ENCODE data around the gene PLB1. TPM values are rescaled to one million over a fixed set of nuclear protein-coding genes. Genes with fewer than 3 reads are reported as not detected.
A peak's percentile ranks its signal among the peaks of the same experiment; 100 is the strongest.

Gene PLB1
- total RNA-seq, 2 experiments from 2014 or later, result 0.30 to 0.43 TPM

- POLR2A ChIA-PET, result interaction anchor here (1.5 kb wide), 1 partner anchor 10 kb away, joined by 5 read pairs; no protein-coding TSS in a partner anchor
- Mint-ChIP-seq H3K9me3 (no peaks in the 10 kb centered on the region), H3K4me3 (no peak overlapping the region), H3K4me1 (peaks cover 11% of the 10 kb centered on the region), H3K27ac (no peak overlapping the region), H3K36me3 (peaks cover 7% of the 10 kb centered on the region), H3K27me3 (no peaks in the 10 kb centered on the region)
- DNase-seq (no peak), ATAC-seq (ENCODE audit: low read depth) (no peak)
Observed at GRCh38 chr2:28603821-28604220, 108.0 kb downstream of the PLB1 start.

GRCh38 chr2:28604284-28604843 lies 108.5 kb downstream of the PLB1 start:
- Mint-ChIP-seq H3K27ac (no peak overlapping the region), H3K27me3 (no peaks in the 10 kb centered on the region), H3K36me3 (peaks cover 9% of the 10 kb centered on the region)

DNA sequence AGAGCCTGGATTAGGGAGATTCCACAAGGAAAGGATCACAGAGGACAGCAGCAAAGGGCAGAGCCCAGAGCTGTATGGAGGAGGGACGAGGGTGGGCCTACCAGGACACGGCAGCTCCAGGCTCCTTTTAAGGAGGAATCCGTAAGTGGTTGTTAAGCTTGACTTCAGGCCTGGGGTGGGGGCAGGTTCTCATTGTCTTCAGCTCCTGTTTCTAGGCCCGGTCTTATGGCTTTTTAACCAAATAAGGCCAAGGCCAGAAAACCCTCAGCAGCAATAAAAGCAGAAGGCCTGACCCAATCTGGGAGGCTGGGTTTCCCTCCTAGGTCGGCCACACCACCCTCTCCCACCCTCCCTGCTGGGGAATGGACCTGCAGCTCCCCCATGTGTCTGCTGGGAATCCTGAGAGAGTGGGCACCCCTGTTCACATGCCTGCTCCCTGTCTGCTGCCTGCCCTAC lies 111.2 kb downstream of the PLB1 start:
- H3K27ac Mint-ChIP-seq, result no peak overlapping the region
- DNase-seq (no peak), ATAC-seq (ENCODE audit: low read depth) (no peak)
- peaks cover 14% of the 10 kb centered on the region for H3K36me3 Mint-ChIP-seq
- POLR2A ChIA-PET, result interaction anchor here (1.0 to 1.2 kb wide), 2 partner anchors 9 to 10 kb away, joined by 3 to 4 read pairs; no protein-coding TSS in a partner anchor
- H3K9me3 Mint-ChIP-seq, result no peaks in the 10 kb centered on the region
- H3K4me1 Mint-ChIP-seq, result peaks cover 30% of the 10 kb centered on the region
- H3K4me3 Mint-ChIP-seq, result no peak overlapping the region
- H3K27me3 Mint-ChIP-seq, result no peaks in the 10 kb centered on the region

More at GRCh38 chr2:28604284-28604843, 108.5 kb downstream of the PLB1 start:
- no peak overlapping the region for H3K4me3 Mint-ChIP-seq
- no peak for DNase-seq
- H3K4me1 Mint-ChIP-seq, result peaks cover 14% of the 10 kb centered on the region
- no peaks in the 10 kb centered on the region for H3K9me3 Mint-ChIP-seq
- ATAC-seq (ENCODE audit: low read depth), result no peak
- POLR2A ChIA-PET, result interaction anchor here (1.5 kb wide), 1 partner anchor 10 kb away, joined by 5 read pairs; no protein-coding TSS in a partner anchor

DNA sequence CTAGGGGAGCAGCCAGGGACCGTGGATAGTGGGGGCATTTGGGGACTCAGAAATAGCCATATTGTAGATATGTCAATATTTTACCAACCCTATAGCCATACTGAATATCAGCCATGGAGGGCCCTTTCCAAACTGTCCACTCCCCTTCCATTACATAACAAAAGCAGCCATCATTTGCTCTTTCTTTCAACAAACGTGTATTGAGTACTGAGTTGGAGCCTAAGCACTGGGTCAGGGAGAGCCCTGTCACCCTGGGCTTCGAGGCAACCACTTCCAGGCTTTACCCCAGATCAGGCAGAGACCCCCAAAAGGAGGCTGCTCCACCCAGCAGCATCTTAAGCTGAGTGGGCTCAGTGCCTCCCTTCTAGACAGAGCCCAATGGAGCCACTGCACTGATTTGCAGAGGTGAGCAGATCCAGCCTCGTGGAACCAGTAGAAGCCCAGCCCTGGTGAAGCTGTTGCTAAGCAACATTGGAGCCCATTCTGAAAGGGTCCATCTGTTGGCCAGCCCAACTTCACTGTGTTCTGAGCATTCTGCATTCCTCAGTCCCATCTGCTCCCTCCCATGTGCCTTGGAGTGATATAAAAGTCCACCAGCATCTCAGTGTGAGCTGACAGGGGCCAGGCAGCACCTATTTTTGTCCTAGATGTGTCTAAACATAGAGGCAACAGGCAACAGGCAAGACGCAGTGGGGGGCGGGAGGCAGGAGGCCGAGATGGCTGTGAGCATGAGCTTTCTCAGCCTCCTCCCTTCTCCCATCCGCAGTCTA lies 112.1 kb downstream of the PLB1 start:
- POLR2A ChIA-PET, result no interaction called here
- Mint-ChIP-seq H3K27ac (no peak overlapping the region), H3K4me3 (no peak overlapping the region), H3K4me1 (peaks cover 29% of the 10 kb centered on the region), H3K27me3 (no peaks in the 10 kb centered on the region), H3K9me3 (no peaks in the 10 kb centered on the region), H3K36me3 (peaks cover 14% of the 10 kb centered on the region)
- DNase-seq (no peak), ATAC-seq (ENCODE audit: low read depth) (no peak)

DNA sequence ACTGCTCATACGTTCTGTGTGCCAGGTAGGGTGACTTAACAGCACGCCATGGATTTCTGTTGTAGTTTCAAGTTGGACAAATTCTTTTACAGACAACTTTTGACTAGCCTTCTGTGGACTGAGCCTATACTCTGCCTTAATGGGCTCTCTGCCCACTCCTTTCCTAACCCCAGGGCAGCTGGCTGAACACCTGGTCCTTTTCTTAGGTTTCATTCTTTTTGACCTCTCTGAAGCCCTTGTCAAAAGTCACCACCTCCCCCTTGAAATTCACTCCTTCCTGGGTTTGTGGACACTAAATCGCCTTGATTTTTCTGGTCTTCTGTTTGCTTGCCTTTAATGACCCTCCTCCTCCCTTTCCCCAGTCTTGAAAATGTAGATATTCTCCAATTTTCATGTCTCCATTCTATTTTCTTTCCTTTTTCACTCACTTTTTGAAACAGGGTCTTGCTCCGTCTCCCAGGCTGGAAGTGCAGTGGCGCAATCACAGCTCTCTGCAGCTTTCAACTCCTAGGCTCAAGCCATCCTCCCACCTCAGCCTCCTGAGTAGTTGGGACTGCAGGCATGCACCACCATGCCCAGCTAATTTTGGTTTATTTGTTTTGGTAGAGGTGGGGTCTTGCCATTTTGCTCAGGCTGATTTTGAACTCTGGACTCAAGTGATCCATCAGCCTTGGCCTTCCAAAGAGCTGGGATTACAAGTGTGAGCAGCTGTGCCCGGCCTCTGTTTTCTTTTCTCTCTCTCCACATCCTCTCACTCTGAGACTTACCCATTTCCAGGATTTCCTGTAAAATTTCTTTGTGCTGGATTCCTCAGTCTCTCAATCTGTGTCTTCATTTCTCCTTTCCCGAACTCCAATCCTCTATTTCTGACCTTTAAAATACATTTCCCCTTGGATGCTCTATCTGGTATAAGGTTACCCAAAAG lies 112.9 kb downstream of the PLB1 start:
- ATAC-seq (ENCODE audit: low read depth) (no peak), DNase-seq (no peak)
- POLR2A ChIA-PET, result no interaction called here
- Mint-ChIP-seq H3K4me1 (peaks cover 22% of the 10 kb centered on the region), H3K27ac (no peak overlapping the region), H3K27me3 (no peaks in the 10 kb centered on the region), H3K36me3 (peaks cover 12% of the 10 kb centered on the region), H3K9me3 (no peaks in the 10 kb centered on the region), H3K4me3 (no peak overlapping the region)

- Mint-ChIP-seq H3K9me3 (no peaks in the 10 kb centered on the region), H3K27ac (peak overlapping the region; percentile 40), H3K36me3 (peaks cover 12% of the 10 kb centered on the region), H3K4me3 (no peak overlapping the region), H3K27me3 (no peaks in the 10 kb centered on the region), H3K4me1 (peaks cover 22% of the 10 kb centered on the region)
- ATAC-seq (ENCODE audit: low read depth) (no peak), DNase-seq (no peak)
- POLR2A ChIA-PET, result interaction anchor here (3.3 kb wide), 1 partner anchor 11 kb away, joined by 25 read pairs; no protein-coding TSS in a partner anchor
Observed at GRCh38 chr2:28610583-28611201, 114.8 kb downstream of the PLB1 start.

- no peak for ATAC-seq (ENCODE audit: low read depth)
- Mint-ChIP-seq H3K36me3 (peaks cover 12% of the 10 kb centered on the region), H3K9me3 (no peaks in the 10 kb centered on the region), H3K4me1 (peaks cover 30% of the 10 kb centered on the region), H3K27ac (no peak overlapping the region), H3K27me3 (no peaks in the 10 kb centered on the region), H3K4me3 (no peak overlapping the region)
- no peak for DNase-seq
- POLR2A ChIA-PET, result interaction anchor here (0.5 to 3.3 kb wide), 7 partner anchors 9 to 649 kb away, joined by 3 to 25 read pairs (median 5); no protein-coding TSS in a partner anchor
Observed at GRCh38 chr2:28612131-28612812, 116.4 kb downstream of the PLB1 start.

DNA sequence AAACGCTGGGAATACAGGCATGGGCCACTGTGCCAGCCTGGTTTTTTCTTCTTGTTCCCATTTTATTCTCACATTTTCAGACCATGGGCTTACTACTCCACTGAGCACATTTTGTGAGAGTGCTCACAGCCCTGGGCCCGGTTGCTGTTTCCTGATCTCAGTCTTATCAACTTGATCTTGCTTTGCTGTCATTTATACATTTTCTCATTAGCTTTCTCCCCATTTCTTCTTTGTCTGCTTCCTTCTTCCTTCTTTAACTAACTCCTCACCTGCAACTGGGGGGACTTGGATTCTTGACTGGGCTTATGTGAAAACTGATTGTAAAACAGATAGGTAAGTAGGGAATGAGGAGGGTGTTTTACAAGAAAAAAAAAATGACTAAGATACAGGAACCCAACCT lies 117.3 kb downstream of the PLB1 start:
- peaks cover 37% of the 10 kb centered on the region for H3K4me1 Mint-ChIP-seq

DNA sequence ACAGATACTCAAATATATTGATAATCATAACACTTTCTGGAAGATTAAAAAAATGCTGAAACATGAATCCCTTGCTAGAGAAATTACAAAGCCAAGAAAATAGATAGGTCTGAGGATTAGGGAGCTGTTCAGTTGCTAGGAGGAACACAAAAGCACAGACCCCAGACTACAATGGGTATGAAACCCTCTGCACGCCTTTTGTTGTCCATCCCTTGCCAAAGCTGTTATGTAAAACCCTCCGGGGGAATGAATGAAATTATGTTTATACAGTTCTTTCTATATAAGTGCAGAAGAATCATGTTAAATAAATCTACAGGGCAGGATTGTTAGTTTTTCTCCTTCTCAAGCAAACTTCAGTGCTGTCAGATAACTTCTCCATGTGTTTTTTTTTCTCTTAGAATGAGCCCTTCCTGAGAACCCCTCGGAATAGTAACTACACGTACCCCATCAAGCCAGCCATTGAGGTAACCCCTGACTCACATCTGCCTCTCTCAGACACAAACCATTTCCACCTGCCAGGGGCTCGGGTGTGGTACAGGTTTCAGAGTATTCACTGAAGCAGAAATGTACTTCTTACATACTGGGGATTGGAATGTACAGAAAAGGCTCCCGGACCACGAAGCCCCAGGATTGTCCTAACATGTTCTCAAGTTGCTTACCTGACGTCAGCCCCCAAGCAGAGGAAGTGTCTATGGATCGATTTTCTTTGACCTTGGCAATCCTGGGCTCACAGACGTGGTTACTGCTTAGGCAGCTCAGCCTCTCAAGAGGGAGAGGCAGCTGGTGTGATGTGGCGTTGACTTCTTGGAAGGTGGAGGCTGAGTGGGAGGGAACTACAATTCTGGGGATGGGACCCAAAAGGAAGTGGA lies 118.0 kb downstream of the PLB1 start:
- POLR2A ChIA-PET, result interaction anchor here (0.9 to 3.3 kb wide), 9 partner anchors 8 to 141 kb away, joined by 3 to 25 read pairs (median 5); partner anchors contain the start of gene PPP1CB
- ATAC-seq (ENCODE audit: low read depth) (peak; percentile 73), DNase-seq (peak; percentile 57)
- no peaks in the 10 kb centered on the region for H3K27me3 Mint-ChIP-seq
- H3K27ac Mint-ChIP-seq, result no peak overlapping the region
- H3K36me3 Mint-ChIP-seq, result peaks cover 9% of the 10 kb centered on the region
- no peaks in the 10 kb centered on the region for H3K9me3 Mint-ChIP-seq
- H3K4me1 Mint-ChIP-seq, result peaks cover 37% of the 10 kb centered on the region
- no peak overlapping the region for H3K4me3 Mint-ChIP-seq

More for the DNA sequence above, 117.3 kb downstream of the PLB1 start:
- no peaks in the 10 kb centered on the region for H3K9me3 Mint-ChIP-seq
- DNase-seq (no peak), ATAC-seq (ENCODE audit: low read depth) (no peak)
- H3K36me3 Mint-ChIP-seq, result peaks cover 12% of the 10 kb centered on the region
- POLR2A ChIA-PET, result interaction anchor here (0.9 to 3.3 kb wide), 6 partner anchors 9 to 139 kb away, joined by 3 to 25 read pairs (median 7); no protein-coding TSS in a partner anchor
- no peak overlapping the region for H3K27ac Mint-ChIP-seq
- H3K27me3 Mint-ChIP-seq, result no peaks in the 10 kb centered on the region
- no peak overlapping the region for H3K4me3 Mint-ChIP-seq

DNA sequence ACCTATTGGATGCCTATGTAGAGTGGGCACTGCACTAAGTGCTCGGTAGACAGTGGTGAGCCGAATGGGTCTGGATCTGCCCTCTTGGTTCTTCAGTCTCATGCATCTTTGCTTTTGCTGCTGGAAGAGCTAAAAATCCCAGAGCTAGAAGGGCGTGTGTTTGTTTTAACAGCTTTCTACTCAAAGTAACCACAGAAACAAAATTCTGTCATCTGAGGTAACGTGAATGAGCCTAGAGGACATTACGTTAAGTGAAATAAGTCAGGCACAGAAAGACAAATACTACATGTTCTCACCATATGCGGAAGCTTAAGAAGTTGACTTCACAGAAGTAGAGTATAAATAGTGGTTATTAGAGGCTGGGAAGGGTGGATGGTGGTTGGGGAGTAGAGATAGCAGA lies 119.8 kb downstream of the PLB1 start:
- no peaks in the 10 kb centered on the region for H3K27me3 Mint-ChIP-seq
- no peak overlapping the region for H3K27ac Mint-ChIP-seq
- H3K9me3 Mint-ChIP-seq, result no peaks in the 10 kb centered on the region
- H3K4me1 Mint-ChIP-seq, result peaks cover 44% of the 10 kb centered on the region
- POLR2A ChIA-PET, result interaction anchor here (0.8 to 2.7 kb wide), 4 partner anchors 9 to 139 kb away, joined by 3 to 19 read pairs (median 4); partner anchors contain the start of gene PPP1CB
- peak; percentile 2 for ATAC-seq (ENCODE audit: low read depth)
- peaks cover 3% of the 10 kb centered on the region for H3K36me3 Mint-ChIP-seq
- no peak overlapping the region for H3K4me3 Mint-ChIP-seq
- DNase-seq, result no peak

GRCh38 chr2:28616396-28616999 lies 120.6 kb downstream of the PLB1 start:
- Mint-ChIP-seq H3K9me3 (no peaks in the 10 kb centered on the region), H3K36me3 (peaks cover under 1% of the 10 kb centered on the region), H3K4me3 (no peak overlapping the region), H3K27ac (no peak overlapping the region), H3K4me1 (peaks cover 44% of the 10 kb centered on the region), H3K27me3 (no peaks in the 10 kb centered on the region)
- no peak for ATAC-seq (ENCODE audit: low read depth)
- POLR2A ChIA-PET, result interaction anchor here (0.8 to 2.7 kb wide), 3 partner anchors 9 to 254 kb away, joined by 3 to 19 read pairs (median 5); partner anchors contain the start of gene PPP1CB
- no peak for DNase-seq
